GM18517 (cell line): ENCODE results near the gene VTI1A.
"Not testable (repeated sequence)": the region's sequence is repeated elsewhere in the genome, so short reads cannot be mapped to it uniquely, and the experiment has no call there.

Experiments used
- ATAC-seq: cut with Tn5 transposase; IDR thresholded peaks from one replicate; pipeline ENCODE4 v1.9.1; 2021; ENCODE audit warnings: mild to moderate bottlenecking, moderate library complexity; ENCODE audit not compliant: unreplicated experiment

Gene VTI1A

GRCh38 chr10:112538168-112538567, 91.2 kb downstream of the VTI1A start:
- ATAC-seq = no peak

DNA sequence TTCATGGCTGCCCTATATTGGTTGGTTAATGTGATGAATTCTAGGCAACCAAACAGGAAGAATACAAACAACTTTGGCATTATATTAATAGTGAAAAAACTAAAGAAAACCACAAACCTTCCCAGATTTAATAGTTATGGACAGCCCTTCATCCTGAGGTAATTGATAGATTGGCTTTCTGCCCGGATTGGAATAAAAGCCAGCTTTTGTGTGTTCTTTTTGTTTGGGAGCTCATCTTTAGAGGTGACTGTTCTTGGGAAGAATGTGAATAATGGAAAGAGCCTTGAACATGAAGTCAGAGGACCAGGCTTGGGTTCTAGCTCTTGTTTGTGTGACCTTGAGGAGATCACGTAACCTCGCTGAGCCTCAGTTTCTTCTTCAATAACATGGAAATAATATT, 92.3 kb downstream of the VTI1A start:
- no peak for ATAC-seq

DNA sequence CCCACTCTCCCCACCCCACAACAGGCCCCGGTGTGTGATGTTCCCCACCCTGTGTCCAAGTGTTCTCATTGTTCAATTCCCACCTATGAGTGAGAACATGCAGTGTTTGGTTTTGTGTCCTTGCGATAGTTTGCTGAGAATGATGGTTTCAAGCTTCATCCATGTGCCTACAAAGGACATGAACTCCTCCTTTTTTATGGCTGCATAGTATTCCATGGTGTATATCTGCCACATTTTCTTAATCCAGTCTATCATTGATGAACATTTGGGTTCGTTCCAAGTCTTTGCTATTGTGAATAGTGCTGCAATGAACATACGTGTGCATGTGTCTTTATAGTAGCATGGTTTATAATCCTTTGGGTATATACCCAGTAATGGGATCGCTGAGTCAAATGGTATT, 95.8 kb downstream of the VTI1A start:
- ATAC-seq = not testable (repeated sequence)

GRCh38 chr10:112546474-112546873, 99.5 kb downstream of the VTI1A start:
- no peak for ATAC-seq

- ATAC-seq = no peak
These were observed 101.7 kb downstream of the VTI1A start for GRCh38 chr10:112548535-112549276.

DNA sequence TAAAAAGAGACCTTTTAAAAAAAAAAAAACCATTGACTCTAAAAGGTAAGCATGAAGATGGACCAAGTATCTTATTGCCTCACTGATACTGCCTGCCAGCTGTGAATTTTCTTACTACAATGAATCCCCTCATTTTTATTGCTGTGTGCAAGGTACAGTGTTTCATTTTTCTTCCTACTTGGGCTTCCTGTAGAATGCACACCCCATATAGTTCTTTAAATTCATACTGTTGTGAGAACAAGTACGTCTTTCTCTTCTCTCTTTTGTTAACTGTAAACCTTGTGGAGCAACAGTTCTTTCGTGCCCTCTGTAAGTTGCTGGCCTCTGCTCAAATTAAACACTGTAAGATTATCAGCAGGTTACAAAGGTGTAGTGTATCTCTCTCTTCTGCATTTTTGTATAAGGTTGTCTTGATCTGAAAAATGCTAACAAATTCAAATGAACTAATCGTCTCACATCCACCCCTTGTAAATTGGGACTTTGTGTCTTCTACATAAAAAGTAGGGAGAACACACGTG, 105.6 kb downstream of the VTI1A start:
- no peak for ATAC-seq

- ATAC-seq = no peak
These were observed 106.3 kb downstream of the VTI1A start for GRCh38 chr10:112553315-112553714.

DNA sequence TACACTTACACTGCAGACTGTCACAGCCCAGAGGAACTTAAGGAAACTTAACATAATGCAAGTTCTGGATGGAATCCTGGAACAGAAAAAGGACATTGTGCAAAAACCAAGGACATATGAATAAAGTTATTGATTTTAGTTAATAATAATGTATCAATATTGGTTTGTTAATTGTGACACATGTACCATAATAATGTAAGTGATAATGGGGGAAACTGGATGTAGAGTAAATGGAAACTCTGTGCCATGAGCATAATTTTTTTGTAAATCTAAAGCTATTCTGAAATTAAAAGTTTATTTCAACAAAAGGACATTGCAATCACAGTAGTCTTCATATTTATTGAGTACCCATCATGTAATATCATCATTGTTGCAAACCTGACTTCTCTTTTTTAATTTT, 107.2 kb downstream of the VTI1A start:
- no peak for ATAC-seq

DNA sequence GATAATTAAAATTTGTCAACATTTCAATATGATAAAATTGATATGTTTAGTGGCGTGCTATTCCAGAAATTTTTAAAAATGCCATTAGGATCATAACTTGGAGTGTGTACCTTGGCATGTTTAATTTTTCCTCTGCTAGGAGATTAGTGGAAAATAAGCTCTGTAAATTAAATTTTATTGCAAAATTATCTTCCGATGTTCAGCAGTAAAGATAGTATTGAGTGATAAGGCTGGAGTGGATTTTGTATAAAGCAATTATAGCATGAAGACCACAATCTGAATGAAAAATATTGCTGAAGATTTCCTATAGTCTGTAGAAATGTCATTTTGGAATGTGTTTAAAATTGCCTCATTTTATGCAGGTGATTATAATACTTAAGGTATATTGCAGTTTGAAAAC, 110.2 kb downstream of the VTI1A start:
- ATAC-seq = no peak

DNA sequence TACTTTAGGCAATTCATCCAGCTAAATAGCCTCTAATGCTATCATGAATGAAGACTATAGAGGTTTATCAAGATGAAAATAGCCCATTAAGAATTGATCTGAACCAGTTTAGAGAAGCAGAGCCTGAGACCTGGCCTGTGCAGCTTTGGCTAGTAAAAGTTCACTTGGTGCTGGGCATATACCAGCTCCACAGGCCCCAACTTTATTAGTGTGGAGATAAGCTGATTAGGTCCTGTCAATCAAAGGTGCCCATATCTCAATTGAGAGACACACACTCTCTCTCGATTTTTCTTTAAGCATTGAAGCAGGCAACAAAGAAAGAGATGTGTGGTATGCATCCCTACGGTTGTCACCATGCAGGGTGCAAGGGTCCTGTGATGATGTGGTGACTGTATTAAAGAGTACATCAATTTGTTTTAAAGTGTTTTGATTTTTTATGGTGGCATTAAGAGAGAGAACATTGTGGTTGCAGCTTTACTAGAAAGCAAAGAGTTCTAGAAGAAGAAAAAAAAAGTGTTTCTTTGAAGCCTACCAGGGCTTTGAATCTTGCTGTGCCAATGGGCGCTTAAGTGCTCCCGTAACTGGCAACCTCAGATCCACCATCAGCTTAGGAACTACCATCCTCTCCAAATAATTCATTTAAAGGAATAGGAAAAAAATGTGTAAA, 111.6 kb downstream of the VTI1A start:
- no peak for ATAC-seq

DNA sequence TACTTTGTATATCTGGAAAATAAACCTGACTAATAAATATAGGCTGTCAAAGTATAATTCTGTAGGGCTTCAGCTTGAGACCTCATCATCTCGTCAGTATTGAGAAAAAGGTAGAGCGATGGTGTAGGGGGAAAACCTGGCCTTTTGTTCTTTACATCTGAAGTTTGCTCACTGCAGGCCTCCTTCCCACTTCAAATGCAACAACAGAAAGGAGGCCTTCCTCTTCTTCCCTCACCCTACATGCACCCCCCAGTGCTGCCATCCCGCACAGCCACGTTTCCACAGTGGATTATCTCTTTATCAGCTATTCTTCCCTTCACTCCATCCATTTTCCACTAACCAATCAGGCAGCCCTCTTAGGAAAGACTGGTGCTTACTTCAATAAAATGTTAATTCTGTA, 112.3 kb downstream of the VTI1A start:
- no peak for ATAC-seq

DNA sequence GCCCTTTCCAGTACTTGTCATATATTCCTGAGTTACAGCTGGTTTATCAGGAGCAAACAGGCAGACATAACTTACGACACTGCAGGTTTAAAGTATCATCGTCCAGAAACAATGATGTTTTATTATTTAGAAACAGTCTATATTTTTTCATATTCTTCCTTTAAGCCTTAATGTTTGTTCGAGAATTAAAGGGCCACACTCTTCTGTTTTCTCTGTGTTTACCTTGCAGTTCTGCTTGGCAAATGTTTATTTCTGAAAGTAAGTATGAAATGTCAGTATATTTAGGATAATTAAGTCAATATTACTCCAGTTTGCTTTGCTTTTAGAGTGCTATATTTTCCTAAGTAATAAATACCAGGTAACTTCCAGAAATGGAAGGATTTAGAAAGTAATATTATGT, 115.1 kb downstream of the VTI1A start:
- ATAC-seq = no peak

DNA sequence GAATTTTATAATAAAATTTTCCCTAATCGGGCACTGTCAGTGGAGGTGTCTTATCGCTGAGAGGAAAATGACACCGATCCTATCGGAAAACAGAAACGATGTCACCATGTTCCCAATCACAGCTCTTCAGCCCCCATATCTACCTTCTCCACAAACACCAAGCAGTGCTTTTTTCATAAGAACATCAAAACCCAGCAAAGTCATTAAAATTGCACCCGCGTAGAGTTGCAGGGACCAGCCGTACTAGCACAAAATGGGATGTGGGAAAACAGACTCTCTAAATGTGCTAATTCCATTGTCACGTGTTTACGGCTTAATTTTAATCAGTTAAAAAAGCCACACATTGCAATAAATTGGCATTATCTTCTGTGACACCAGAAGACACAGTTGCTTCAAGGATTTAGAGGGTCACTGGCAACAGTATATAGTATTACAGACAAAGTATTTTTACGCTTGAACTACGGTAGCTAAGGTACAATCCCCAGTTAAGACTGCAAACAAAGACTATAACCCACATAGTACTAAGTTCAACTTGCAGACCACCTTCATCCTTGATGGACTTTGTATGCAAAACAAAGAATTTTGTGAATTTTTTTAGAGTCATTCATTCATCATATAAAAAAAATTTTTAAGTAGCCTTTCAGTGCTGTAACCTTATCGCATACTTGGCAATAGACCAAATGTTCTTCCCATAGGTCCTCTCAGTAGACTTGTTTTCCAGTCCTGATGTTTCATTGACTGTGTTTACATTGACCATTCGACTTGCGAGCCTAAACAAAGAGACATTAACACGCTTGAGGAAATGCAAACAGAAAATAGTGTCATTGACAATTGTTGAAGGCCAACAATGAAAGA, 116.0 kb downstream of the VTI1A start:
- no peak for ATAC-seq

GRCh38 chr10:112564337-112564736, 117.3 kb downstream of the VTI1A start:
- no peak for ATAC-seq

DNA sequence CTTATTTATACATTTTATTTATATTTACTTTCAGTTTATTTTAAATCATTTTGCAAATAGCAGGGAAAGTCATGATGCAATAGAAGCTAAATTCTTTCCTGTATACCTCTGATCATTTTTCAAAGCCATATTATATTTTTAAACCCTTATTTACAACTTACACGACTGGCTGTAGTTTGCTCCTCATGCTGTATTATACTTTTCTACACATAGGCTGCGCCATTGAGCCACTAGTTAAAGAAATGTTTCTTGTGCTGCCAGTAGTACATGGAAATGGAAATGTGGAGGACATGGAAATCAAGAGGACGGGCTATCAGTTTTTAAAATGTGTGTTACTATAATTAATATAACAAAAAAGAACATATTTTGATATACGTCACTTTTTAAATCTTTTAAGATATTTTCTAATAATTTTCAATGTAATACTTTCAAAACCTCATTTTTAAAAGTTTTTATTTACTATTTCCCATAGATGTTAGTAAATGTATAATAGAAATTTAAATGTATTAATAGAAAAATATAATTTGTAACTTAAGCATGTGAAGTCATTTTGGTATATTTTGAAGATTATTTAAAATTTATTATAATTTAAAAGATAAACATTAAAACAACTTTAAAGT, 118.5 kb downstream of the VTI1A start:
- ATAC-seq = no peak

- ATAC-seq = no peak
These were observed 123.6 kb downstream of the VTI1A start for GRCh38 chr10:112570585-112570984.

DNA sequence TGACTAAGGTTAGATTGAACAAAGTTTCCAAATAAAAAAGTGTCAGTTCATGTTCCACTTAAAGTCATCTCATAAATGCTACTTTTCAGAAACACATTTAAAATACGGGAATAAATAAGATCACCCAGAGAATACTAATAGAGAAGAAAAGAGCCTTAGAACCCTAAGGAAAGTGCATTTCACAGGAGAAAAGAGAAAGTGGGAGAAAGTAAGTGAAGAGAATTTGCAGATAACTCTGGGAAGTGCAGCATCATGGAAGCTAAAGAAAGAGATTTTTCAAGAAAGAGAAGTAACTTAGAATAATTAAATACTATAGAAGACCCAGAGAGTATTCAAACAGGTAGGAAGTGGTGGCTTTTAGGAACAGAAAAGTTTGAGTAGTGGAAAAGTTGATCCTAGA, 132.6 kb downstream of the VTI1A start:
- ATAC-seq = no peak

GRCh38 chr10:112580267-112580666, 133.3 kb downstream of the VTI1A start:
- ATAC-seq = no peak

DNA sequence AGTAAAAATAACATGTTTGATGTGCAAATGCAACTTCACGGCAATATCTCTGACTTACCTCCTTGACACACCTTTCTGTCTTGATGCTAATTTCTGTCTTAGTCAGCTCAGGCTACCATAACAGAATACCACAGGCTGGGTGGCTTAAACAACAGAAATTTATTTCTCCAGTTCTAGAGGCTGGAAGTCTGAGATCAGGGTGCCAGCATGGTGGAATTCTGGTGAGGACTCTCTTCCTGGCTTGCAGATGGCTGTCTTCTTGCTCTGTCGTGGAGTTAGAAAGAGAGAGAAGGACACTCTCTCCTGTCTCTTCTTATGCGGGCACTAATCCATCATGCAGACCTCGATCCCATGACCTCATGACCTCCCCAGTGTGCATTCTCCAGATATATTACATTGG, 134.9 kb downstream of the VTI1A start:
- ATAC-seq = no peak

GRCh38 chr10:112583236-112583939, 136.4 kb downstream of the VTI1A start:
- no peak for ATAC-seq
